GM10266 (cell line): ENCODE results near the gene OR6J1.

Experiments used
- DNase-seq: peaks from one replicate; pipeline ENCODE4 v3.0.0; 2012; ENCODE audit errors: extremely low spot score
- CTCF ChIP-seq: IDR thresholded peaks from 2 replicates; pipeline ENCODE4 v1.5.1; 2012; ENCODE audit warnings: mild to moderate bottlenecking, low read depth; ENCODE audit not compliant: control insufficient read depth, insufficient read depth; ENCODE audit errors: missing control alignments

The OR6J1 gene

GRCh38 chr14:22614240-22614799 is 29.8 kb downstream of the OR6J1 start:
- TF ChIP-seq CTCF = no peak
- DNase-seq = no peak

GRCh38 chr14:22613736-22614239 is 30.4 kb downstream of the OR6J1 start:
- no peak for TF ChIP-seq CTCF
- DNase-seq = no peak

GRCh38 chr14:22613106-22613695 is 31.0 kb downstream of the OR6J1 start:
- no peak for DNase-seq

DNA sequence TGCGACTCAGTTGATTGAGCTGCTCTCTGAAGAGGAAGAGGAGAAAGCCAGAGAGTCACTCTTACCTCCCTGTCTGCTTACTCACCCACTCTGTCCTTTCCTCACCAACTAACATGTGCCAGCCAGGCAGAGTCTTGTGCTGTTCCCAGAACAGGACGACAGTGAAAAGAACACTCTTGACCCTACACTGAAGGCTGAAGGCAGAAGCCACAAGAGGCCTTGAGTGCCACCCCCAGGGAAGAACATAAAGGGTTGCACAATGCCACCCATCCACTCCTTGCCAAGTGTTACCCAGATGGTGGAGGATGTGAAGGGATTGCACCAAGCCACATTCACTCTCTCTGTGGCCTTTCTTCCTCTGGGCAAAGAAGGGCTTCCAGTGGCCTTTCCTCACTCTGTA is 33.2 kb downstream of the OR6J1 start:
- DNase-seq = no peak
- TF ChIP-seq CTCF = no peak

More at GRCh38 chr14:22613106-22613695, 31.0 kb downstream of the OR6J1 start:
- no peak for TF ChIP-seq CTCF

DNA sequence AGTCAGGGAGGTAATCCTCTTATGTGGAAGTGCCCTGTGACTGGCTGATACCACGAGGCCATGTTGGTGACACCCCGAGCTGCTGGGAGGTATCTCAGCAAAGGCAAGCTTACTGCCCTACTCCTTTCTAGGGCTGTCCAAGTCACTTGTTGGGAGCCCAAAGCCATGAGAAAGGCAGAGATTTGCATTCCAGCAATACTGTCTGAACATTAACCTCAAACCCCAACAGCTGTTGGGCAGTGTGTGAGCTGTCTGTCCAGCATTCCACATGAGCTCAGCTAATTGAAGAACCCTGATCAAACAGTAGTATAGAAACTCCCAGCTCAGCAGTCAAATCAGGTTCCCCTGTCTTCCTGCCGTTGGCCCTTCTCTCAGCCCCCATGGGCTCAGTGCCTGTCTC is 36.9 kb downstream of the OR6J1 start:
- DNase-seq = no peak
- TF ChIP-seq CTCF = no peak

DNA sequence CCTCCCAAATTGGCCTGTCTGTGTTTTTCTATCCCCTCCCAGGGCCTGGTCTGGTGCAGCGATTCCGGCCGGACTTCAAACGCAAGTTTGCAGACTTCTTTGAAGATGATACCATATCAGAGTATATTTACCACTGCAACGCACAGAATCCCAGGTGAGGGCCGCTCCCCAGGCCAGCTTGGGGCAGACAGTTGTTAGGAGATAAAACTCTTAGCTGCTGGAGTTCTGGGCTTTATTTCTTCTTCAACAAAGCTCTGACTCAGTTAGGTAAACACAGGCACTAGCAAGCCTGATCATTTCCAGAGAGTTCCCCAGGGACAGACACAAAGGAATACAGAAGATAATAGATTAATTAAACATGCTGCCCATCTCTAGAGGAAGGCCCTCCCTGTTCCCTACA is 37.8 kb downstream of the OR6J1 start:
- DNase-seq = no peak
- TF ChIP-seq CTCF = no peak

GRCh38 chr14:22602862-22603261 is 41.3 kb downstream of the OR6J1 start:
- no peak for DNase-seq
- no peak for TF ChIP-seq CTCF
